Smooth muscle cell (in vitro differentiated cells): Measurements from ENCODE around the gene WIPF3. TPM values are rescaled to one million over a fixed set of nuclear protein-coding genes. Genes with fewer than 3 reads are reported as not detected.

Experiments used
- DNase-seq: peaks from one replicate; lab custom pipeline; 2025; ENCODE audit not compliant: unreplicated experiment; lab: John Stamatoyannopoulos, UW
- H2AFZ ChIP-seq: fragments of 200-600 bp; sonication (generic); 2 replicates; pipeline ENCODE4 v1.6.0; 2016; ENCODE audit warnings: antibody characterized with exemption, low read depth, mild to moderate bottlenecking
- H3F3A ChIP-seq: fragments of 200-600 bp; sonication (generic); 2 replicates; pipeline ENCODE4 v1.6.0; 2017; ENCODE audit warnings: antibody characterized with exemption, low read depth
- H3K27ac ChIP-seq: fragments of 200-600 bp; sonication (generic); 2 replicates; pipeline ENCODE4 v1.5.1; 2016; ENCODE audit warnings: low read depth, mild to moderate bottlenecking
- H3K27me3 ChIP-seq: fragments of 200-600 bp; sonication (generic); 2 replicates; pipeline ENCODE4 v1.6.1; 2016; ENCODE audit warnings: low read depth, mild to moderate bottlenecking
- H3K36me3 ChIP-seq: fragments of 200-600 bp; sonication (generic); 2 replicates; pipeline ENCODE4 v1.5.1; 2016; ENCODE audit warnings: low read depth
- H3K4me1 ChIP-seq: fragments of 200-600 bp; sonication (generic); 2 replicates; pipeline ENCODE4 v1.5.1; 2016; ENCODE audit warnings: low read depth
- H3K4me2 ChIP-seq: fragments of 200-600 bp; sonication (generic); 2 replicates; pipeline ENCODE4 v1.6.0; 2016; ENCODE audit warnings: mild to moderate bottlenecking
- H3K4me3 ChIP-seq: fragments of 200-600 bp; sonication (generic); 2 replicates; pipeline ENCODE4 v1.5.1; 2016; ENCODE audit warnings: mild to moderate bottlenecking
- H3K79me2 ChIP-seq: fragments of 200-600 bp; sonication (generic); 2 replicates; pipeline ENCODE4 v1.6.0; 2016; ENCODE audit warnings: low read depth, mild to moderate bottlenecking
- H3K9ac ChIP-seq: fragments of 200-600 bp; sonication (generic); 2 replicates; pipeline ENCODE4 v1.6.0; 2016; ENCODE audit warnings: low read depth
- H3K9me3 ChIP-seq: fragments of 200-600 bp; sonication (generic); replicated peaks from 2 replicates; pipeline ENCODE4 v1.5.1; 2016; ENCODE audit warnings: low read depth
- H4K20me1 ChIP-seq: fragments of 200-600 bp; sonication (generic); 2 replicates; pipeline ENCODE4 v1.6.0; 2016; ENCODE audit warnings: low read depth
- CTCF ChIP-seq: fragments of 200-600 bp; sonication (generic); IDR thresholded peaks from 2 replicates; pipeline ENCODE4 v1.5.1; 2017; ENCODE audit warnings: borderline replicate concordance, mild to moderate bottlenecking, antibody characterized with exemption; ENCODE audit not compliant: insufficient read depth, poor library complexity, severe bottlenecking
- WGBS: methylation state at CpG from one replicate; pipeline ENCODE4 v1.1.7; 2016; ENCODE audit warnings: low lambda C conversion rate; 5-methylcytosine and 5-hydroxymethylcytosine counted together
- polyA plus RNA-seq: library from polyadenylated mRNA; unstranded; fragments of >200 nt; fragmentation: Nextera tagmentation; extraction: Ambion mirVana; gene quantifications from 2 replicates; pipeline ENCODE4 v1.2.1, GENCODE V29; 2016
- small RNA-seq: library from RNA; depleted of rRNA; stranded (forward); fragments of <200 nt; gene quantifications from one replicate; pipeline ENCODE3, GENCODE V24; 2014
- total RNA-seq: library from RNA; depleted of rRNA; stranded (reverse); fragments of >200 nt; gene quantifications from 2 replicates; pipeline ENCODE4 v1.2.3, GENCODE V29; 2014

The WIPF3 gene
- total and polyA plus RNA-seq, 2 experiments from 2014 or later, result 0.22 TPM; not detected in 1

GRCh38 chr7:29962035-29962434 is 155.7 kb downstream of the WIPF3 start:
- DNase-seq, result no peak
- Histone ChIP-seq H3K27ac (no peak overlapping the region), H3K9me3 (no peaks in the 10 kb centered on the region), H3F3A (no peaks in the 10 kb centered on the region), H3K4me1 (peaks cover 7% of the 10 kb centered on the region), H3K79me2 (peaks cover 47% of the 10 kb centered on the region), H3K4me2 (no peak overlapping the region), H2AFZ (no peak overlapping the region), H3K9ac (no peak overlapping the region), H4K20me1 (peaks cover 72% of the 10 kb centered on the region), H3K27me3 (no peaks in the 10 kb centered on the region), H3K36me3 (no peaks in the 10 kb centered on the region), H3K4me3 (no peak overlapping the region)
- no peak for TF ChIP-seq CTCF
- 100% methylated on average over 1 of the region's 1 CpG for WGBS

DNA sequence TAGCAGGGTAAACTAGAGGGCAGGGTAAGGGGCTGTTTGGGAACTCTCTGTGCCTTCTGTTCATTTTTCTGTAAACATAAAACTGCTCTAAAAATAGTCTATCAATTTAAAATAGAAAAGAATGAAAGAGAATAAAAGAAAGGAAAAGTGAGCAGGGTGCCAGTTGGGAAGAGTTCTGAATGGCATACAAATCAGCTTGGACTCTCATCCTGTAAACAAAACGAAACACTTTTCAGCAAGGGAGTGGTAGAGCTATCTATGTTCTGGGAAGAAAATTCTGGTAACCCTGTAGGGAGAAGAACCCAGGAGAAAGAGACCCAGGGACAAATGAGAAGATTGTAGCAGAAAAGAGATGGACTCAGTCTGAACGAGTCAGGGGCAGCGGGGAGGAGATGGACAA is 158.7 kb downstream of the WIPF3 start:
- no peak for DNase-seq
- Histone ChIP-seq H3K4me2 (no peak overlapping the region), H3K27me3 (no peaks in the 10 kb centered on the region), H4K20me1 (peaks cover 77% of the 10 kb centered on the region), H3F3A (peaks cover 7% of the 10 kb centered on the region), H3K9me3 (no peaks in the 10 kb centered on the region), H3K79me2 (peaks cover 44% of the 10 kb centered on the region), H3K4me1 (peaks cover 10% of the 10 kb centered on the region), H3K9ac (no peak overlapping the region), H3K4me3 (no peak overlapping the region), H3K27ac (no peak overlapping the region), H2AFZ (no peak overlapping the region), H3K36me3 (peaks cover 3% of the 10 kb centered on the region)
- TF ChIP-seq CTCF, result no peak
- WGBS, result 98% methylated on average over 3 of the region's 3 CpGs

Small RNAs within 50 kb of the gene (small RNA-seq; reads per million reads assigned to genes)
- gene RF01210, result not detected

Other genes with a start within 250 kb of the WIPF3 start
- 3.8 and 4.7 TPM in 2 replicates for gene PRR15, start 242.7 kb upstream of the WIPF3 start, total RNA-seq
- 0.96 and 4.4 TPM in 2 replicates for gene PRR15, start 242.7 kb upstream of the WIPF3 start, polyA plus RNA-seq
- gene SCRN1, start 183.3 kb downstream of the WIPF3 start, total RNA-seq, result 84.9 and 93.0 TPM in 2 replicates
- gene SCRN1, start 183.3 kb downstream of the WIPF3 start, polyA plus RNA-seq, result 58.7 and 67.5 TPM in 2 replicates
- 111 and 153 TPM in 2 replicates for gene FKBP14, start 220.2 kb downstream of the WIPF3 start, total RNA-seq
- 74.2 and 90.1 TPM in 2 replicates for gene FKBP14, start 220.2 kb downstream of the WIPF3 start, polyA plus RNA-seq
- 20.4 and 24.7 TPM in 2 replicates for gene PLEKHA8, start 221.9 kb downstream of the WIPF3 start, total RNA-seq
- 10.0 and 14.6 TPM in 2 replicates for gene PLEKHA8, start 221.9 kb downstream of the WIPF3 start, polyA plus RNA-seq